Mesothelial cell of epicardium (in vitro differentiated cells): ENCODE data around the gene NRP1. TPM values are rescaled to one million over a fixed set of nuclear protein-coding genes. Genes with fewer than 3 reads are reported as not detected.

Experiments used
- DNase-seq, 2 experiments: peaks; one replicate each; pipeline ENCODE4 v3.0.0; 2021; ENCODE audit warnings: low spot score in 2 of 2; ENCODE audit not compliant: unreplicated experiment in 2 of 2
- H3K27ac Mint-ChIP-seq: 2 replicates; pipeline ENCODE4 v1.8.0; 2021; ENCODE audit warnings: mixed read lengths
- H3K27me3 Mint-ChIP-seq: 2 replicates; pipeline ENCODE4 v1.8.0; 2021; ENCODE audit warnings: low read depth, mixed read lengths
- H3K36me3 Mint-ChIP-seq: 2 replicates; pipeline ENCODE4 v1.8.0; 2021; ENCODE audit warnings: mixed read lengths
- H3K4me1 Mint-ChIP-seq: 2 replicates; pipeline ENCODE4 v1.8.0; 2021; ENCODE audit warnings: mixed read lengths
- H3K4me3 Mint-ChIP-seq: 2 replicates; pipeline ENCODE4 v1.8.0; 2021; ENCODE audit warnings: mild to moderate bottlenecking, moderate library complexity, mixed read lengths
- H3K9me3 Mint-ChIP-seq: 2 replicates; pipeline ENCODE4 v1.8.0; 2021; ENCODE audit warnings: mixed read lengths
- CTCF ChIP-seq: fragments of 200-600 bp; sonication (generic); IDR thresholded peaks from one replicate; pipeline ENCODE4 v1.5.0; 2021; ENCODE audit warnings: antibody characterized with exemption; ENCODE audit not compliant: unreplicated experiment
- total RNA-seq: library from RNA; stranded (reverse); gene quantifications from 3 replicates; pipeline ENCODE4 v1.2.1, GENCODE V29; 2021

NRP1 gene
- total RNA-seq, 1 donor from 2014 or later = 47.7 TPM

GRCh38 chr10:33315891-33316290 is 18.6 kb downstream of the NRP1 start:
- no peak for TF ChIP-seq CTCF
- H3K4me3 Mint-ChIP-seq = no peak overlapping the region
- H3K9me3 Mint-ChIP-seq = peaks cover 6% of the 10 kb centered on the region
- H3K27me3 Mint-ChIP-seq = no peaks in the 10 kb centered on the region
- H3K4me1 Mint-ChIP-seq = peaks cover 22% of the 10 kb centered on the region
- peaks cover 29% of the 10 kb centered on the region for H3K36me3 Mint-ChIP-seq
- no peak for DNase-seq
- no peak overlapping the region for H3K27ac Mint-ChIP-seq

GRCh38 chr10:33314811-33315561 is 19.5 kb downstream of the NRP1 start:
- no peak for DNase-seq
- no peaks in the 10 kb centered on the region for H3K27me3 Mint-ChIP-seq
- H3K36me3 Mint-ChIP-seq = peaks cover 29% of the 10 kb centered on the region
- H3K4me1 Mint-ChIP-seq = peaks cover 22% of the 10 kb centered on the region
- no peak for TF ChIP-seq CTCF
- H3K27ac Mint-ChIP-seq = no peak overlapping the region
- peaks cover 6% of the 10 kb centered on the region for H3K9me3 Mint-ChIP-seq
- H3K4me3 Mint-ChIP-seq = no peak overlapping the region

GRCh38 chr10:33311640-33312039 is 22.8 kb downstream of the NRP1 start:
- Mint-ChIP-seq H3K36me3 (peaks cover 29% of the 10 kb centered on the region), H3K9me3 (peaks cover 6% of the 10 kb centered on the region), H3K27ac (no peak overlapping the region), H3K4me3 (no peak overlapping the region), H3K27me3 (no peaks in the 10 kb centered on the region), H3K4me1 (peaks cover 24% of the 10 kb centered on the region)
- TF ChIP-seq CTCF = no peak
- no peak for DNase-seq

- Mint-ChIP-seq H3K4me3 (no peak overlapping the region), H3K4me1 (peaks cover 24% of the 10 kb centered on the region), H3K9me3 (peaks cover 6% of the 10 kb centered on the region), H3K27ac (no peak overlapping the region), H3K36me3 (peaks cover 27% of the 10 kb centered on the region), H3K27me3 (no peaks in the 10 kb centered on the region)
- no peak for DNase-seq
- TF ChIP-seq CTCF = no peak
Measured at GRCh38 chr10:33310853-33311252, 23.6 kb downstream of the NRP1 start.

GRCh38 chr10:33309406-33309805 is 25.1 kb downstream of the NRP1 start:
- Mint-ChIP-seq H3K36me3 (peaks cover 23% of the 10 kb centered on the region), H3K27me3 (no peaks in the 10 kb centered on the region)

More at GRCh38 chr10:33309406-33309805, 25.1 kb downstream of the NRP1 start:
- no peak overlapping the region for H3K4me3 Mint-ChIP-seq
- no peak for TF ChIP-seq CTCF
- H3K4me1 Mint-ChIP-seq = peaks cover 17% of the 10 kb centered on the region
- H3K9me3 Mint-ChIP-seq = peaks cover 6% of the 10 kb centered on the region
- DNase-seq = no peak
- no peak overlapping the region for H3K27ac Mint-ChIP-seq
